Mesendoderm (in vitro differentiated cells): ENCODE data around the gene METTL24.

Source experiments
- DNase-seq: peaks from one replicate; pipeline ENCODE4 v3.0.0; 2013
- H2AK5ac ChIP-seq: 2 replicates; pipeline ENCODE4 v1.6.1; 2013; ENCODE audit warnings: low read length, inconsistent platforms
- H2BK120ac ChIP-seq: 2 replicates; pipeline ENCODE4 v1.6.1; 2013; ENCODE audit warnings: low read depth, mild to moderate bottlenecking, low read length, moderate library complexity, mixed read lengths
- H2BK15ac ChIP-seq: replicated peaks from 2 replicates; pipeline ENCODE4 v1.6.1; 2013; ENCODE audit warnings: low read depth, mild to moderate bottlenecking, moderate library complexity
- H2BK5ac ChIP-seq: 2 replicates; pipeline ENCODE4 v1.6.1; 2013; ENCODE audit warnings: low read length, inconsistent platforms
- H3K18ac ChIP-seq: 2 replicates; pipeline ENCODE4 v1.6.1; 2013; ENCODE audit warnings: mild to moderate bottlenecking, low read length, mixed read lengths
- H3K23ac ChIP-seq: one replicate; pipeline ENCODE4 v1.6.1; 2013; ENCODE audit warnings: low read length
- H3K27ac ChIP-seq: 2 replicates; pipeline ENCODE4 v1.5.1; 2013; ENCODE audit warnings: low read depth, mild to moderate bottlenecking, inconsistent platforms, low read length, moderate library complexity
- H3K27me3 ChIP-seq: 2 replicates; pipeline ENCODE4 v1.6.1; 2013; ENCODE audit warnings: low read length, control low read depth, mild to moderate bottlenecking, inconsistent platforms; ENCODE audit not compliant: insufficient read depth, poor library complexity
- H3K36me3 ChIP-seq: 2 replicates; pipeline ENCODE4 v1.6.1; 2013; ENCODE audit warnings: low read length, inconsistent platforms; ENCODE audit not compliant: control insufficient read depth, insufficient read depth
- H3K4ac ChIP-seq: one replicate; pipeline ENCODE4 v1.6.1; 2013; ENCODE audit warnings: low read depth, mild to moderate bottlenecking, low read length, moderate library complexity
- H3K4me1 ChIP-seq: 2 replicates; pipeline ENCODE4 v1.6.1; 2013; ENCODE audit warnings: low read depth, low read length, inconsistent platforms; ENCODE audit not compliant: control insufficient read depth
- H3K4me2 ChIP-seq: 2 replicates; pipeline ENCODE4 v1.6.1; 2013; ENCODE audit warnings: low read length
- H3K4me3 ChIP-seq: 2 replicates; pipeline ENCODE4 v1.5.1; 2013; ENCODE audit warnings: mild to moderate bottlenecking, low read length
- H3K56ac ChIP-seq: one replicate; pipeline ENCODE4 v1.6.1; 2013; ENCODE audit warnings: low read length
- H3K79me1 ChIP-seq: 2 replicates; pipeline ENCODE4 v1.6.1; 2013; ENCODE audit warnings: low read length, inconsistent platforms
- H3K79me2 ChIP-seq: 2 replicates; pipeline ENCODE4 v1.6.1; 2013; ENCODE audit warnings: mild to moderate bottlenecking, low read length; ENCODE audit not compliant: control insufficient read depth, insufficient read depth
- H3K9ac ChIP-seq: 2 replicates; pipeline ENCODE4 v1.6.1; 2013; ENCODE audit warnings: low read length, inconsistent platforms
- H4K5ac ChIP-seq: one replicate; pipeline ENCODE4 v1.6.1; 2013; ENCODE audit warnings: low read length
- H4K8ac ChIP-seq: one replicate; pipeline ENCODE4 v1.6.1; 2013; ENCODE audit warnings: low read depth, mild to moderate bottlenecking, control low read depth, low read length, moderate library complexity
- WGBS: extraction: QIAGEN DNeasy Blood & Tissue Kit; methylation state at CpG from one replicate; pipeline ENCODE4 v1.1.7; 2013; ENCODE audit warnings: low lambda C conversion rate, missing lambda C conversion rate; ENCODE audit not compliant: insufficient coverage; ENCODE audit errors: extremely low coverage; 5-methylcytosine and 5-hydroxymethylcytosine counted together

Gene METTL24

DNA sequence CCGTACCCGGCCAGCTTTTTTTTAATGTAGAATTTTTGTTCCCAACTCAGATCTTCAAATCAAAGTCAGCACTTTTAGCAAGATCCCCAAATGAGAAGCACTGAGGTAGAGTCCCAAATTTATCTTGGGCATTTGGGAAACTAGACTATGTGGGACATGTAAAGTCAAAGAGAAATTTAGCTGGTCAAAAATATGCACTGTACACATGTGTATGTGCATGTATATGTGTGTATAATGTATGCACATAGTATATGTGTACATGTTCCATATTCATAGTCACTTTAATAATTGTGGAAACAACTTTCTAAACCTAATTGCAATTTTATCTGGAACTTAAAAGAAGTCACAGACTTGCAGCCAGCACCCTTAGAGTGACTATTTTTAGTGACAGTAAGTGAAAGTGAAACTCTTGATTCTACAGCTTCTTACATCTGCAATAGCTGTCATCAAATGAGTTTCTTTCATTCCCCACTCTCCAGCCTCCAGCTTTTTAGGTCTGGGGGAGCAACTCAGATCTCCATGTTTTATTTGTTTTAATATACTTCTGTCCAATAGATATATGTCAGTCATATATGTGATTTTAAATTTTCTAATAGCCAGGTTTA, 124.3 kb downstream of the METTL24 start:
- Histone ChIP-seq H3K36me3 (no peaks in the 10 kb centered on the region), H2BK15ac (no peak overlapping the region), H3K4me2 (no peak overlapping the region), H2AK5ac (no peak overlapping the region), H3K79me2 (no peaks in the 10 kb centered on the region), H3K79me1 (no peaks in the 10 kb centered on the region), H2BK120ac (no peak overlapping the region), H3K23ac (no peak overlapping the region), H3K4me1 (no peaks in the 10 kb centered on the region), H4K8ac (no peak overlapping the region), H3K56ac (no peak overlapping the region), H3K27me3 (no peaks in the 10 kb centered on the region), H3K18ac (no peak overlapping the region), H3K4me3 (no peak overlapping the region), H4K5ac (no peak overlapping the region), H3K4ac (no peak overlapping the region), H3K27ac (no peak overlapping the region), H3K9ac (no peak overlapping the region), H2BK5ac (no peak overlapping the region)
- no peak for DNase-seq
- no CpG with 5 or more reads among the region's 2 CpGs for WGBS

DNA sequence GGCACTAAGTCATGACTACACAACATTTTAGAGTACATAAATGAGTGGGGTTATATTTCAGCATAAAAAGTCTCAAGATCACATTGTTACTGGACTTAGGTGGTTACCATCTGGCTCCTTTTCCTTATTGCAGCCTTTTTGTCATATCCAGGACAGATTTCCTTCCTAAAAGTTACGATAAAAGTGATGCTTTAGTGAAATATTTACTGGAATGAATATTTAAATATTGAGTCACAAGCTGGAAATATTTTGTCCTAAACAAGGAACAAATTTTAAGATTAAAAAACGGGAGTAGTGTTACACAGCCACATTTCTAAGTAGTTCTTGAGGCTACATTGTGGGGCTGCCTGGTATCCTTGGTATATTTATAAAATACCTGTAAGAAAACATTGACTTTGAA, 125.7 kb downstream of the METTL24 start:
- no peak overlapping the region for H3K4me3 ChIP-seq
- no peak overlapping the region for H3K23ac ChIP-seq
- H2BK15ac ChIP-seq: no peak overlapping the region
- no peak overlapping the region for H2BK5ac ChIP-seq
- no peaks in the 10 kb centered on the region for H3K79me1 ChIP-seq
- DNase-seq: no peak
- H3K9ac ChIP-seq: no peak overlapping the region
- no peak overlapping the region for H4K8ac ChIP-seq
- H3K56ac ChIP-seq: no peak overlapping the region
- H3K27me3 ChIP-seq: no peaks in the 10 kb centered on the region
- no peak overlapping the region for H3K18ac ChIP-seq
- H3K36me3 ChIP-seq: no peaks in the 10 kb centered on the region
- no peak overlapping the region for H2BK120ac ChIP-seq
- no peak overlapping the region for H3K4me2 ChIP-seq
- H3K4me1 ChIP-seq: no peaks in the 10 kb centered on the region
- no peak overlapping the region for H2AK5ac ChIP-seq
- H3K4ac ChIP-seq: no peak overlapping the region
- H3K27ac ChIP-seq: no peak overlapping the region
- H4K5ac ChIP-seq: no peak overlapping the region
- WGBS: no CpG with 5 or more reads among the region's 2 CpGs
- H3K79me2 ChIP-seq: no peaks in the 10 kb centered on the region

DNA sequence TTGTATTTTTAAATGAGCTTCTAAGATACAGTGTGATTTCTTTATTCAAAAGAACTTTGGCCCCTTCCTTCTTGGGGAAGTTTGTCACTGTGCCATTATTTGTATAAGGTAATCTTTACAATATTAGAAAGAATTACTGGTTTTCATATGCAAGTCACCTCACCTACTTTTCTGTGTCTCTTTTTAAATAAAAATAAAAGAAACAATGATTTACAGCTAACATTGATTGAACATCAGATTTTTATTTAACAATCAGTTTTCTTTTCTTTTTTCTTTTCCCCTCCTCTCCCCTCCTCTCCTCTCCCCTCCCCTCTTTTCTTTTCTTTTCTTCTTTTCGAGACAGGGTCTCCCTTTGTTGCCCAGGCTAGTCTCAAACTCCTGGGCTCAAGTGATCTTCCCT, 131.9 kb downstream of the METTL24 start:
- Histone ChIP-seq H4K8ac (no peak overlapping the region), H2AK5ac (no peak overlapping the region), H3K4me3 (no peak overlapping the region), H2BK15ac (no peak overlapping the region), H3K36me3 (no peaks in the 10 kb centered on the region), H2BK120ac (no peak overlapping the region), H3K9ac (no peak overlapping the region), H3K18ac (no peak overlapping the region), H3K4me1 (no peaks in the 10 kb centered on the region), H3K56ac (no peak overlapping the region), H3K23ac (no peak overlapping the region), H3K27me3 (no peaks in the 10 kb centered on the region), H3K27ac (no peak overlapping the region), H3K4me2 (no peak overlapping the region), H3K79me1 (no peaks in the 10 kb centered on the region), H3K4ac (no peak overlapping the region), H2BK5ac (no peak overlapping the region), H4K5ac (no peak overlapping the region), H3K79me2 (no peaks in the 10 kb centered on the region)
- DNase-seq: no peak
- WGBS: no CpG with 5 or more reads among the region's 1 CpG

- Histone ChIP-seq H3K9ac (no peak overlapping the region), H4K8ac (no peak overlapping the region), H3K79me1 (no peaks in the 10 kb centered on the region), H3K4ac (no peak overlapping the region), H3K27me3 (no peaks in the 10 kb centered on the region), H2BK120ac (no peak overlapping the region), H3K79me2 (no peaks in the 10 kb centered on the region), H3K4me1 (no peaks in the 10 kb centered on the region), H2AK5ac (no peak overlapping the region), H3K36me3 (no peaks in the 10 kb centered on the region), H3K4me3 (no peak overlapping the region), H3K56ac (no peak overlapping the region), H3K18ac (no peak overlapping the region), H3K27ac (no peak overlapping the region), H2BK5ac (no peak overlapping the region), H4K5ac (no peak overlapping the region), H3K23ac (no peak overlapping the region), H2BK15ac (no peak overlapping the region), H3K4me2 (no peak overlapping the region)
- no peak for DNase-seq
Measured at GRCh38 chr6:110221738-110222137, 136.4 kb downstream of the METTL24 start.

DNA sequence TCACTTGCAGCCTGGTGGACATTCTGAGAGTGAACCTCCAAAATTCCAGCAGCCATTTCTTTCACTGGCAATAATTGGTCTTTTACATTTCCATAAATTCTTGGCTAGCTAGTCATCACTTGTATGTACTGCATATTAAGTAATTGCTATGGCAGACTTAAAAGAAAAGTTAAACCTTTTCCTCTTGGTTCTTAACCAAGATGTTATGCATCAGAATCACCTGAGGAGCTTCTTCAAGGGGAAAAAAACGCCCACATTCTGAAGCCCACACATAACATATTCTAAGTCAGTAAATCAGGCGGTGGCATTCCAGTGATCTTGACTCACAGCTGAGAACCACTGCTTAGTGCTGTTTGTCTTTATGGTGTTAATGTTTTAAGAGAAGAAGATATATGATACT, 140.9 kb downstream of the METTL24 start:
- no peak overlapping the region for H2BK5ac ChIP-seq
- H3K23ac ChIP-seq: no peak overlapping the region
- no peaks in the 10 kb centered on the region for H3K4me1 ChIP-seq
- peak; percentile 39 for DNase-seq
- no peak overlapping the region for H4K8ac ChIP-seq
- H3K27me3 ChIP-seq: no peaks in the 10 kb centered on the region
- no peak overlapping the region for H3K9ac ChIP-seq
- H3K56ac ChIP-seq: no peak overlapping the region
- no peak overlapping the region for H3K18ac ChIP-seq
- H3K4me3 ChIP-seq: no peak overlapping the region
- H4K5ac ChIP-seq: no peak overlapping the region
- no peak overlapping the region for H3K4ac ChIP-seq
- no peak overlapping the region for H3K4me2 ChIP-seq
- H3K27ac ChIP-seq: no peak overlapping the region
- no peak overlapping the region for H2BK120ac ChIP-seq
- H2AK5ac ChIP-seq: no peak overlapping the region
- WGBS: no CpG with 5 or more reads among the region's 2 CpGs
- no peaks in the 10 kb centered on the region for H3K79me2 ChIP-seq
- no peaks in the 10 kb centered on the region for H3K79me1 ChIP-seq
- H2BK15ac ChIP-seq: no peak overlapping the region
- H3K36me3 ChIP-seq: peaks cover 2% of the 10 kb centered on the region

- Histone ChIP-seq H4K5ac (no peak overlapping the region), H3K4me3 (no peak overlapping the region), H3K36me3 (peaks cover 2% of the 10 kb centered on the region), H4K8ac (no peak overlapping the region), H3K27me3 (no peaks in the 10 kb centered on the region), H2BK15ac (no peak overlapping the region), H3K27ac (no peak overlapping the region), H3K23ac (no peak overlapping the region), H3K4me1 (no peaks in the 10 kb centered on the region), H3K4me2 (no peak overlapping the region), H3K4ac (no peak overlapping the region), H3K79me1 (no peaks in the 10 kb centered on the region), H2AK5ac (no peak overlapping the region), H3K9ac (no peak overlapping the region), H2BK5ac (no peak overlapping the region), H3K18ac (no peak overlapping the region), H2BK120ac (no peak overlapping the region), H3K79me2 (no peaks in the 10 kb centered on the region), H3K56ac (no peak overlapping the region)
- no peak for DNase-seq
- no CpG with 5 or more reads among the region's 5 CpGs for WGBS
Measured at GRCh38 chr6:110216140-110216539, 142.0 kb downstream of the METTL24 start.
